IMR-90 (cell line): ENCODE data around the gene MFSD2B. TPM values are rescaled to one million over a fixed set of nuclear protein-coding genes. Genes with fewer than 3 reads are reported as not detected.

Experiments used
- ATAC-seq: fragments of 200-7000 bp; cut with Tn5 transposase; 2 replicates; pipeline ENCODE4 v1.9.1; 2020; ENCODE audit warnings: low read depth, mild to moderate bottlenecking, moderate library complexity
- BruUV-seq: library from RNA; stranded (reverse); fragments of 400-500 nt; replicated peaks from 2 replicates; lab custom pipeline; 2021; lab: Mats Ljungman, UMichigan
- CTCF ChIA-PET: fragments of 300-600 bp; formaldehyde crosslinking; extraction: SDS; loops from one replicate; lab custom pipeline; 2021; ENCODE audit warnings: antibody characterized with exemption; lab: Yijun Ruan, JAX
- POLR2A ChIA-PET: fragments of 300-600 bp; sonication (Branson Sonifier 250); formaldehyde crosslinking; loops from one replicate; lab custom pipeline; 2022; ENCODE audit warnings: antibody characterized with exemption; ENCODE audit not compliant: unreplicated experiment; lab: Charles Lee
- DNase-seq: peaks from one replicate; pipeline ENCODE4 v3.0.0; 2013
- H2AFZ ChIP-seq: replicated peaks from 2 replicates; pipeline ENCODE3; 2013; ENCODE audit warnings: low read length, mild to moderate bottlenecking; ENCODE audit not compliant: poor library complexity
- H2AK5ac ChIP-seq: 2 replicates; pipeline ENCODE4 v1.6.1; 2013; ENCODE audit warnings: low read depth, low read length, inconsistent platforms
- H2AK9ac ChIP-seq: replicated peaks from 2 replicates; pipeline ENCODE3; 2013; ENCODE audit warnings: mild to moderate bottlenecking, low read depth, low read length, moderate library complexity; ENCODE audit not compliant: poor library complexity
- H2BK120ac ChIP-seq: 2 replicates; pipeline ENCODE4 v1.6.1; 2013; ENCODE audit warnings: low read depth, low read length, inconsistent platforms
- H2BK15ac ChIP-seq: 3 replicates; pipeline ENCODE4 v1.6.1; 2013; ENCODE audit warnings: low read depth, low read length, inconsistent platforms
- H2BK20ac ChIP-seq: 2 replicates; pipeline ENCODE4 v1.6.1; 2013; ENCODE audit warnings: low read depth, mild to moderate bottlenecking, inconsistent platforms, low read length, moderate library complexity
- H2BK5ac ChIP-seq: 2 replicates; pipeline ENCODE4 v1.6.1; 2013; ENCODE audit warnings: mild to moderate bottlenecking, low read depth, low read length, inconsistent platforms; ENCODE audit not compliant: poor library complexity, severe bottlenecking
- H3K14ac ChIP-seq: replicated peaks from 2 replicates; pipeline ENCODE4 v1.6.1; 2013; ENCODE audit warnings: low read depth, low read length, inconsistent platforms
- H3K18ac ChIP-seq: 2 replicates; pipeline ENCODE4 v1.6.1; 2013; ENCODE audit warnings: low read depth, low read length, control low read depth
- H3K23ac ChIP-seq: 2 replicates; pipeline ENCODE4 v1.6.1; 2013; ENCODE audit warnings: low read depth, low read length, inconsistent platforms
- H3K27ac ChIP-seq: 2 replicates; pipeline ENCODE4 v1.5.1; 2013; ENCODE audit warnings: mild to moderate bottlenecking, control low read depth, low read length; ENCODE audit not compliant: insufficient read depth
- H3K27me3 ChIP-seq: 2 replicates; pipeline ENCODE4 v1.6.1; 2013; ENCODE audit warnings: low read length; ENCODE audit not compliant: control insufficient read depth, insufficient read depth
- H3K36me3 ChIP-seq: 2 replicates; pipeline ENCODE4 v1.6.1; 2013; ENCODE audit warnings: low read length, mixed read lengths; ENCODE audit not compliant: control insufficient read depth, insufficient read depth
- H3K4ac ChIP-seq: 2 replicates; pipeline ENCODE4 v1.6.1; 2013; ENCODE audit warnings: low read depth, low read length, inconsistent platforms
- H3K4me1 ChIP-seq: 2 replicates; pipeline ENCODE4 v1.6.1; 2013; ENCODE audit warnings: low read length, mixed read lengths; ENCODE audit not compliant: control insufficient read depth, insufficient read depth
- H3K4me2 ChIP-seq: 2 replicates; pipeline ENCODE4 v1.6.1; 2013; ENCODE audit warnings: low read depth, mild to moderate bottlenecking, control low read depth, low read length, moderate library complexity
- H3K4me3 ChIP-seq: 2 replicates; pipeline ENCODE4 v1.5.1; 2013; ENCODE audit warnings: low read depth, mild to moderate bottlenecking, control low read depth, low read length, moderate library complexity; ENCODE audit not compliant: insufficient read depth
- H3K56ac ChIP-seq: 2 replicates; pipeline ENCODE4 v1.6.1; 2013; ENCODE audit warnings: low read length, inconsistent platforms; ENCODE audit not compliant: insufficient read depth; ENCODE audit errors: extremely low read depth
- H3K79me1 ChIP-seq, 2 experiments: 2 replicates each; pipeline ENCODE4 v1.6.1; 2013; ENCODE audit warnings: low read length in 2 of 2, inconsistent platforms in 1 of 2, low read depth in 1 of 2
- H3K9ac ChIP-seq: 2 replicates; pipeline ENCODE4 v1.6.1; 2013; ENCODE audit warnings: low read depth, low read length, control low read depth
- H3K9me1 ChIP-seq: 2 replicates; pipeline ENCODE4 v1.6.1; 2013; ENCODE audit warnings: low read length, inconsistent platforms; ENCODE audit not compliant: insufficient read depth
- H3K9me3 ChIP-seq: 2 replicates; pipeline ENCODE4 v1.6.1; 2013; ENCODE audit warnings: low read length; ENCODE audit not compliant: control insufficient read depth, insufficient read depth
- H4K20me1 ChIP-seq: 2 replicates; pipeline ENCODE4 v1.6.1; 2013; ENCODE audit warnings: low read length, inconsistent platforms; ENCODE audit not compliant: insufficient read depth
- H4K5ac ChIP-seq: 2 replicates; pipeline ENCODE4 v1.6.1; 2013; ENCODE audit warnings: mild to moderate bottlenecking, low read depth, low read length, control low read depth
- H4K8ac ChIP-seq, 2 experiments: 2 replicates each; pipeline ENCODE4 v1.6.1; 2013; ENCODE audit warnings: low read depth in 2 of 2, low read length in 2 of 2, control low read depth in 1 of 2, inconsistent platforms in 1 of 2
- H4K91ac ChIP-seq: 2 replicates; pipeline ENCODE4 v1.6.1; 2013; ENCODE audit warnings: low read depth, low read length, inconsistent platforms; ENCODE audit not compliant: insufficient read depth
- BHLHE40 ChIP-seq: fragments of 150-350 bp; IDR thresholded peaks from 2 replicates; pipeline ENCODE4 v1.6.1; 2016; ENCODE audit warnings: mild to moderate bottlenecking, low read depth, low read length
- CEBPB ChIP-seq: IDR thresholded peaks from 2 replicates; pipeline ENCODE4 v1.6.1; 2012; ENCODE audit warnings: low read depth, low read length, improper control_type of control experiment
- CHD1 ChIP-seq: IDR thresholded peaks from 2 replicates; pipeline ENCODE4 v1.6.1; 2012; ENCODE audit warnings: low read depth, low read length, improper control_type of control experiment
- FOS ChIP-seq: fragments of 150-350 bp; IDR thresholded peaks from 2 replicates; pipeline ENCODE4 v1.6.1; 2016; ENCODE audit warnings: low read depth, low read length
- MAFK ChIP-seq: IDR thresholded peaks from 2 replicates; pipeline ENCODE4 v1.6.1; 2012; ENCODE audit warnings: low read depth, low read length, improper control_type of control experiment
- MAZ ChIP-seq: IDR thresholded peaks from 2 replicates; pipeline ENCODE4 v1.6.1; 2012; ENCODE audit warnings: low read depth, mild to moderate bottlenecking, low read length, improper control_type of control experiment, moderate library complexity, borderline replicate concordance
- MXI1 ChIP-seq: IDR thresholded peaks from 2 replicates; pipeline ENCODE4 v1.6.1; 2012; ENCODE audit warnings: low read depth, mild to moderate bottlenecking, low read length, moderate library complexity, borderline replicate concordance
- NFE2L2 ChIP-seq: fragments of 150-350 bp; IDR thresholded peaks from 2 replicates; pipeline ENCODE4 v1.6.1; 2016; ENCODE audit warnings: low read depth, mild to moderate bottlenecking, low read length
- POLR2A ChIP-seq: IDR thresholded peaks from 2 replicates; pipeline ENCODE4 v1.6.1; 2012; ENCODE audit warnings: mild to moderate bottlenecking, low read depth, low read length
- RAD21 ChIP-seq: IDR thresholded peaks from 2 replicates; pipeline ENCODE4 v1.6.1; 2012; ENCODE audit warnings: low read length, improper control_type of control experiment
- RCOR1 ChIP-seq: IDR thresholded peaks from 2 replicates; pipeline ENCODE4 v1.6.1; 2012; ENCODE audit warnings: mild to moderate bottlenecking, low read length, improper control_type of control experiment; ENCODE audit not compliant: insufficient replicate concordance
- RFX5 ChIP-seq: IDR thresholded peaks from 2 replicates; pipeline ENCODE4 v1.8.0; 2012; ENCODE audit warnings: low read depth, mild to moderate bottlenecking, low read length, moderate library complexity
- SMC3 ChIP-seq: fragments of 150-350 bp; IDR thresholded peaks from 2 replicates; pipeline ENCODE4 v1.6.1; 2016; ENCODE audit warnings: low read depth, mild to moderate bottlenecking, antibody characterized with exemption, low read length, moderate library complexity
- WGBS, 2 experiments: methylation state at CpG; one replicate each; pipeline versions ENCODE4 v1.1.5 to v1.1.7; 2013; ENCODE audit warnings: missing lambda C conversion rate in 2 of 2; ENCODE audit not compliant: insufficient read length in 1 of 2; ENCODE audit errors: extremely low coverage in 2 of 2; 5-methylcytosine and 5-hydroxymethylcytosine counted together
- dilution Hi-C: fragments of 300-500 bp; cut with HindIII; formaldehyde crosslinking; loops from one replicate; pipeline ENCODE4 v1.14.3; 2018; ENCODE audit warnings: low sequenced_read_pairs; ENCODE audit not compliant: unreplicated experiment
- in situ Hi-C: fragments of 300-500 bp; cut with MboI; formaldehyde crosslinking; loops from 3 replicates; pipeline ENCODE4 v1.14.3; 2019; ENCODE audit warnings: low sequenced_read_pairs, inconsistent platforms, mixed read lengths
- intact Hi-C: fragments of 100-400 bp; cut with micrococcal nuclease; formaldehyde crosslinking; loops from 2 replicates; pipeline ENCODE4 v1.10.0; 2022
- polyA plus RNA-seq, 3 experiments: library from polyadenylated mRNA; depleted of rRNA; stranded (reverse); fragments of >200 nt; gene quantifications; 2 replicates each; pipeline ENCODE4 v1.2.3, GENCODE V29; 2012; ENCODE audit warnings: low replicate concordance in 1 of 3
- total RNA-seq: library from RNA; depleted of rRNA; stranded (reverse); fragments of >200 nt; gene quantifications from 2 replicates; pipeline ENCODE4 v1.2.3, GENCODE V29; 2012
- TF ChIP-seq, protein P1 (sequence below): fragments of 150-350 bp; IDR thresholded peaks from 2 replicates; pipeline ENCODE4 v1.6.1; 2016; ENCODE audit warnings: low read depth, mild to moderate bottlenecking, low read length, moderate library complexity, borderline replicate concordance
- TF ChIP-seq, protein P2 (sequence below): conservative IDR thresholded peaks from 2 replicates; pipeline ENCODE4 v1.5.1; 2012; ENCODE audit warnings: mild to moderate bottlenecking, low read depth, low read length, improper control_type of control experiment
- TF ChIP-seq, protein P3 (sequence below): fragments of 150-350 bp; IDR thresholded peaks from 2 replicates; pipeline ENCODE4 v1.6.1; 2017; ENCODE audit warnings: mild to moderate bottlenecking, antibody characterized with exemption, low read length, low read depth

Gene MFSD2B
- total and polyA plus RNA-seq, 2 of the 4 experiments (the other 2 are of a cell fraction), result 0.05 TPM; not detected in 1

DNA sequence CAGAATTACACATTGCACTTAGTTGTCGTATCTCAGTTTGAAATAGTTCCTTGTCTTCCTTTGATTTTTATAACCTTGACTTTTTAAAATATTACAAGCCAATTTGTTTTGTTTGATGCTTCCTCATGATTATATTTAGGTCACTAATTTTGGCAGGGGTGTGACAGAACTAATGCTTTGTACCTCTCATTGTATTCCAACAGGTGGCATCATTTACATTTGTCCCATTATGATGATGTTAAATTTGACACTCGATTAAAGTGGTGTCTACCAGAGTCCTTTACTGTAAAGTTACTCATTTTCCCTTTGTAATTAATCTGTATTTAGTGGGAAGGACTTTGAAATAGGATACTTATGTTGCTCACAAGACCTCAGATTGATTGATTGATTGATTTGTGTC is 21.5 kb upstream of the MFSD2B start:
- WGBS, 2 experiments, result no CpG with 5 or more reads among the region's 2 CpGs
- Histone ChIP-seq H2AK9ac (no peak overlapping the region), H2AK5ac (no peak overlapping the region), H3K4me1 (no peaks in the 10 kb centered on the region), H3K4me2 (no peak overlapping the region), H3K9me3 (no peaks in the 10 kb centered on the region), H3K9ac (no peak overlapping the region), H3K14ac (no peak overlapping the region), H4K20me1 (no peaks in the 10 kb centered on the region), H3K27me3 (no peaks in the 10 kb centered on the region), H2BK15ac (no peak overlapping the region), H4K5ac (no peak overlapping the region), H4K8ac (no peak overlapping the region), H2BK5ac (no peak overlapping the region), H2AFZ (no peak overlapping the region), H3K23ac (no peak overlapping the region), H2BK20ac (no peak overlapping the region), H3K9me1 (peaks cover 4% of the 10 kb centered on the region; the same call in 1 of the 2 replicates), H2BK120ac (no peak overlapping the region), H3K36me3 (peaks cover 21% of the 10 kb centered on the region), H4K91ac (no peak overlapping the region), H3K56ac (no peak overlapping the region), H3K4me3 (no peak overlapping the region), H3K27ac (no peak overlapping the region), H3K18ac (no peak overlapping the region), H3K4ac (no peak overlapping the region), H3K79me1 (peaks cover 0 to 8% of the 10 kb centered on the region in 2 experiments; a peak in 1 of 4 replicates)
- in situ Hi-C loops, result no loop called here
- ChIA-PET CTCF (no interaction called here), POLR2A (interaction anchor here (1.0 kb wide), 1 partner anchor 59 kb away, joined by 3 read pairs; the partner anchor contains the start of gene WDCP)
- dilution Hi-C loops, result no loop called here
- ATAC-seq (no peak), DNase-seq (peak; percentile 4)
- intact Hi-C loops, result no loop called here
- BruUV-seq, result no TSS peak
- TF ChIP-seq CEBPB (no peak), RAD21 (0 out of 2 replicates have a peak, but pooled peaks have one; percentile 27), RFX5 (no peak), BHLHE40 (no peak), POLR2A (no peak), CHD1 (no peak), MAZ (no peak), SMC3 (peak; percentile 31; the same call in 1 of the 2 replicates), MXI1 (no peak), MAFK (no peak), FOS (no peak), RCOR1 (no peak), NFE2L2 (no peak)
- TF ChIP-seq, protein P1, sequence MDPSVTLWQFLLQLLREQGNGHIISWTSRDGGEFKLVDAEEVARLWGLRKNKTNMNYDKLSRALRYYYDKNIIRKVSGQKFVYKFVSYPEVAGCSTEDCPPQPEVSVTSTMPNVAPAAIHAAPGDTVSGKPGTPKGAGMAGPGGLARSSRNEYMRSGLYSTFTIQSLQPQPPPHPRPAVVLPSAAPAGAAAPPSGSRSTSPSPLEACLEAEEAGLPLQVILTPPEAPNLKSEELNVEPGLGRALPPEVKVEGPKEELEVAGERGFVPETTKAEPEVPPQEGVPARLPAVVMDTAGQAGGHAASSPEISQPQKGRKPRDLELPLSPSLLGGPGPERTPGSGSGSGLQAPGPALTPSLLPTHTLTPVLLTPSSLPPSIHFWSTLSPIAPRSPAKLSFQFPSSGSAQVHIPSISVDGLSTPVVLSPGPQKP, result no peak
- TF ChIP-seq, protein P2, sequence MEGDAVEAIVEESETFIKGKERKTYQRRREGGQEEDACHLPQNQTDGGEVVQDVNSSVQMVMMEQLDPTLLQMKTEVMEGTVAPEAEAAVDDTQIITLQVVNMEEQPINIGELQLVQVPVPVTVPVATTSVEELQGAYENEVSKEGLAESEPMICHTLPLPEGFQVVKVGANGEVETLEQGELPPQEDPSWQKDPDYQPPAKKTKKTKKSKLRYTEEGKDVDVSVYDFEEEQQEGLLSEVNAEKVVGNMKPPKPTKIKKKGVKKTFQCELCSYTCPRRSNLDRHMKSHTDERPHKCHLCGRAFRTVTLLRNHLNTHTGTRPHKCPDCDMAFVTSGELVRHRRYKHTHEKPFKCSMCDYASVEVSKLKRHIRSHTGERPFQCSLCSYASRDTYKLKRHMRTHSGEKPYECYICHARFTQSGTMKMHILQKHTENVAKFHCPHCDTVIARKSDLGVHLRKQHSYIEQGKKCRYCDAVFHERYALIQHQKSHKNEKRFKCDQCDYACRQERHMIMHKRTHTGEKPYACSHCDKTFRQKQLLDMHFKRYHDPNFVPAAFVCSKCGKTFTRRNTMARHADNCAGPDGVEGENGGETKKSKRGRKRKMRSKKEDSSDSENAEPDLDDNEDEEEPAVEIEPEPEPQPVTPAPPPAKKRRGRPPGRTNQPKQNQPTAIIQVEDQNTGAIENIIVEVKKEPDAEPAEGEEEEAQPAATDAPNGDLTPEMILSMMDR, result peak; percentile 33
- TF ChIP-seq, protein P3, sequence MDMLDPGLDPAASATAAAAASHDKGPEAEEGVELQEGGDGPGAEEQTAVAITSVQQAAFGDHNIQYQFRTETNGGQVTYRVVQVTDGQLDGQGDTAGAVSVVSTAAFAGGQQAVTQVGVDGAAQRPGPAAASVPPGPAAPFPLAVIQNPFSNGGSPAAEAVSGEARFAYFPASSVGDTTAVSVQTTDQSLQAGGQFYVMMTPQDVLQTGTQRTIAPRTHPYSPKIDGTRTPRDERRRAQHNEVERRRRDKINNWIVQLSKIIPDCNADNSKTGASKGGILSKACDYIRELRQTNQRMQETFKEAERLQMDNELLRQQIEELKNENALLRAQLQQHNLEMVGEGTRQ, result no peak
